Adrenal gland (tissue), 12 donors: ENCODE results near the gene VWDE. TPM values are rescaled to one million over a fixed set of nuclear protein-coding genes. Genes with fewer than 3 reads are reported as not detected.
A peak's percentile ranks its signal among the peaks of the same experiment; 100 is the strongest.
"Not testable (repeated sequence)": the region's sequence is repeated elsewhere in the genome, so short reads cannot be mapped to it uniquely, and the experiment has no call there.

Experiments
- DNase-seq, 7 donors: peaks; one replicate each; pipeline ENCODE4 v3.0.0-alpha.2; 2019 to 2020
- H3K27ac ChIP-seq, 5 donors: fragments of 200-600 bp; sonication (generic) in 4 of 5; 1 replicate in 3 of 5; 2 replicates in 2 of 5; pipeline versions ENCODE4 v1.5.1 to v1.8.0; 2016 to 2020; ENCODE audit warnings: mild to moderate bottlenecking in 1 of 5
- H3K27me3 ChIP-seq: fragments of 200-600 bp; 2 replicates; pipeline ENCODE4 v1.8.0; 2021
- H3K36me3 ChIP-seq, 2 donors: fragments of 200-600 bp; replicated peaks in 1 of 2; 1 replicate in 1 of 2; 2 replicates in 1 of 2; pipeline versions ENCODE4 v1.5.1 to v1.8.0; 2018 to 2022
- H3K4me1 ChIP-seq, 2 donors: fragments of 200-600 bp; replicated peaks in 1 of 2; 1 replicate in 1 of 2; 2 replicates in 1 of 2; pipeline versions ENCODE4 v1.5.1 to v1.8.0; 2018 to 2021
- H3K4me3 ChIP-seq, 4 donors: fragments of 200-600 bp; sonication (generic) in 3 of 4; one replicate each; pipeline ENCODE4 v1.5.1; 2016 to 2018
- H3K9me3 ChIP-seq, 3 donors: fragments of 200-600 bp; sonication (generic) in 1 of 3; replicated peaks in 1 of 3; 1 replicate in 2 of 3; 2 replicates in 1 of 3; pipeline versions ENCODE4 v1.5.1 to v1.8.0; 2016 to 2021
- CTCF ChIP-seq, 6 experiments: fragments of 450-650 bp in 4 of 6; fragments of 200-600 bp in 2 of 6; sonication (generic) in 1 of 6; IDR thresholded peaks; 1 replicate in 5 of 6; 2 replicates in 1 of 6; pipeline versions ENCODE4 v1.5.1 to v1.8.0; 2016 to 2021; ENCODE audit warnings: antibody characterized with exemption in 6 of 6, mild to moderate bottlenecking in 2 of 6, moderate library complexity in 1 of 6
- POLR2A ChIP-seq, 2 donors: fragments of 450-650 bp; IDR thresholded peaks; one replicate each; pipeline ENCODE4 v1.6.1; 2017; ENCODE audit warnings: antibody characterized with exemption in 2 of 2, mild to moderate bottlenecking in 2 of 2, moderate library complexity in 1 of 2
- WGBS, 4 donors: extraction: QIAGEN DNeasy Blood & Tissue Kit in 2 of 4; methylation state at CpG; one replicate each; pipeline versions ENCODE4 v1.1.5 to v1.1.7; 2013 to 2017; 5-methylcytosine and 5-hydroxymethylcytosine counted together
- intact Hi-C, 2 donors: fragments of 100-400 bp; cut with DNase I; formaldehyde crosslinking; loops; one replicate each; pipeline versions ENCODE4 v1.14.1 to v1.15.0; 2022 to 2023
- polyA plus RNA-seq, 3 donors: library from polyadenylated mRNA; stranded (reverse); fragments of 200-250 nt in 2 of 3; fragments of 350-450 nt in 1 of 3; fragmentation: Illumina TruSeq in 1 of 3; extraction: RNeasy Lipid Tissue Mini Kit (QIAGEN cat#74804) in 1 of 3; gene quantifications; one replicate each; pipeline ENCODE4 v1.2.3, GENCODE V29; 2013 to 2014
- total RNA-seq, 9 donors: library from RNA; depleted of rRNA in 4 of 9; stranded (reverse); fragments of >200 nt in 4 of 9; fragments of 120-200 nt in 1 of 9; fragmentation: NEBNext Ultra II Directional in 1 of 9; extraction: Animal tissue kit (Norgen Biotek cat#: 25700) in 1 of 9; gene quantifications; one replicate each; pipeline versions ENCODE4 v1.1.0 to v1.2.4, GENCODE V29; 2013 to 2023
- donor health status: healthy with polysubstance abuse.
- donor health status: Bipolar disorder and iron deficiency.
- donor health status: DM: yes; HTN: yes; CAD: no.
- donor health status: DM: no; HTN: no; CAD: no.
- donor health status: DM: no; HTN: no; CAD: no.
- donor health status: DM: yes; HTN: yes; CAD: no.

VWDE gene
- total and polyA plus RNA-seq, 12 donors = 0.26 to 11.1 (median 0.95) TPM; not detected in 2

- no peaks in the 10 kb centered on the region for H3K4me1 ChIP-seq
- TF ChIP-seq CTCF (IDR thresholded peaks at IDR 0.05) = no peak
- TF ChIP-seq POLR2A (IDR thresholded peaks at IDR 0.05) = no peak
Measured at GRCh38 chr7:12398186-12398585, 5.5 kb downstream of the VWDE start.

GRCh38 chr7:12397671-12398070 is 6.0 kb downstream of the VWDE start:
- intact Hi-C loops = no loop called here
- TF ChIP-seq POLR2A (IDR thresholded peaks at IDR 0.05) (no peak), CTCF (IDR thresholded peaks at IDR 0.05) (no peak)
- H3K27me3 ChIP-seq = no peaks in the 10 kb centered on the region
- H3K9me3 ChIP-seq = no peaks in the 10 kb centered on the region
- no peak overlapping the region for H3K27ac ChIP-seq
- DNase-seq = no peak
- 81 to 91% (median 87%) methylated on average over 4 of the region's 4 CpGs for WGBS, 4 donors
- H3K4me3 ChIP-seq = no peak overlapping the region
- H3K4me1 ChIP-seq = no peaks in the 10 kb centered on the region
- H3K36me3 ChIP-seq = no peaks in the 10 kb centered on the region

More at GRCh38 chr7:12398186-12398585, 5.5 kb downstream of the VWDE start:
- Histone ChIP-seq H3K9me3 (no peaks in the 10 kb centered on the region), H3K4me3 (no peak overlapping the region), H3K27me3 (no peaks in the 10 kb centered on the region), H3K36me3 (no peaks in the 10 kb centered on the region), H3K27ac (no peak overlapping the region)
- intact Hi-C loops = no loop called here
- DNase-seq = no peak

- DNase-seq, intact Hi-C loops, H3K4me1 ChIP-seq, H3K36me3 ChIP-seq, H3K4me3 ChIP-seq, H3K9me3 ChIP-seq, H3K27me3 ChIP-seq, H3K27ac ChIP-seq: not testable (repeated sequence)
- WGBS, 4 donors = 61 to 88% (median 84%) methylated on average over 1 of the region's 1 CpG
Measured at GRCh38 chr7:12396670-12397069, 7.0 kb downstream of the VWDE start.

GRCh38 chr7:12391922-12392615 is 11.6 kb downstream of the VWDE start:
- H3K4me1 ChIP-seq = no peaks in the 10 kb centered on the region
- WGBS, 4 donors = 53 to 66% (median 62%) methylated on average over 5 of the region's 5 CpGs
- no peaks in the 10 kb centered on the region for H3K36me3 ChIP-seq
- no peaks in the 10 kb centered on the region for H3K27me3 ChIP-seq
- no peak for DNase-seq
- TF ChIP-seq POLR2A (IDR thresholded peaks at IDR 0.05) (no peak), CTCF (IDR thresholded peaks at IDR 0.05) (no peak)
- no peaks in the 10 kb centered on the region for H3K9me3 ChIP-seq
- H3K4me3 ChIP-seq = no peak overlapping the region
- intact Hi-C loops = no loop called here
- no peak overlapping the region for H3K27ac ChIP-seq

- Histone ChIP-seq H3K27ac (no peak overlapping the region), H3K4me1 (no peaks in the 10 kb centered on the region), H3K36me3 (no peaks in the 10 kb centered on the region), H3K9me3 (no peaks in the 10 kb centered on the region), H3K27me3 (no peaks in the 10 kb centered on the region), H3K4me3 (no peak overlapping the region)
- 47 to 66% (median 56%) methylated on average over 1 of the region's 1 CpG for WGBS, 4 donors
- intact Hi-C loops = no loop called here
- peak; percentile 29 to 74 (median 47) for DNase-seq
- TF ChIP-seq POLR2A (IDR thresholded peaks at IDR 0.05) (no peak), CTCF (IDR thresholded peaks at IDR 0.05) (peak; percentile 44 to 73 (median 63))
Measured at GRCh38 chr7:12389089-12389700, 14.5 kb downstream of the VWDE start.
